ENCODE data around the gene PPP1R9B. TPM values are rescaled to one million over a fixed set of nuclear protein-coding genes. Genes with fewer than 3 reads are reported as not detected.
A peak's percentile ranks its signal among the peaks of the same experiment; 100 is the strongest.

Gene PPP1R9B
- total RNA-seq, 6 experiments from 2014 or later = 9.9 to 18.1 (median 12.0) TPM

DNA sequence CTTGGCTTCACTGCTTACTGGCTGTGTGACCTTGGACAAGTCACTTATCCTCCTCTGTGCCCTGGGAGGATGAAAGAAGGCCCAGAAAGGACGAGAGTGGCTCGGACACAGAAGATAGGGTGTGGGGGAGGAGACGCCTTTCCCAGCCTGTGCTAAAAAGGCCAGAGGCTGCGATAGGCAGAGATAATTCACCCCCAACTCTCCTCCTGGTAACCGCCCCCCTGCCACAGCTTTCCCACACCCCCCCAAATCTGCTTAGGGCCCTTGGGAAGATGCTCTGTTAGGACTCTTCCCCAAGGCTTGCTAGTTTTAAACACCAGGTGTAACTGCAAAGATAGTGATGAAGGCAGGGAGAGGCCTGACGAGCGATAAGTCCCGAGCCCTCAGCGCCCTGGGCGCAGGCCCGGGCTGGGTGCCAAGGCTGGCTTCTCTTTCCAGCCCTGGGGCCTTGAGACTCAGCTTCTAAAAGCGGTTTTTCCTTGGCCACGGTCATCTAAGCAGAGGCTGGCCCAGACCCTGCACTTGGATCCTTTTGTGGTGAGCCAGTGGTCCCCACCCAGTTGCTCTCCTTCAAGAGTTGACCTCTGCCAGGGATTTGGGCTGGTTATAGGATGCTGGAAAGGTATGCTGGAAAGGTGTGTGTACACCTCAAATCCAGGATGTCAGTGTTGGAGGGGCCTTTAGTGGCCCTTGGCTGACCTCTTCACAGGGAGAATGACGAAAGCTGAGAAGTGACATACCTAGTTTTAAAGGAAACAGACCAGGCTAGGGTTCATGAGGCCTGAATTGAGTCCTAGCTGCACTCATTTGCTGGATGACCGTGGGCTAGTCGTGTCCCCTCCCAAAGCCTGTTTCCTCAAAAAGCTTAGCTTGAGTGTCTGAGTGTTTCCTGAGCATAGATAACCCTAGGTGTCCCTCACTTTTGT is 3.4 kb upstream of the PPP1R9B start:
- DNase-seq (peak in 1 of 3 donors; percentile 62), ATAC-seq (peak in 3 of 4 donors; percentile 1 to 25 (median 2))
- intact Hi-C loops (cut with DNase I) = no loop called here
- Histone ChIP-seq H3K27me3 (no peaks in the 10 kb centered on the region), H3K9me3 (no peaks in the 10 kb centered on the region), H3K4me1 (peaks cover 0 to 11% (median 4%) of the 10 kb centered on the region in 4 donors), H3K27ac (peak overlapping the region in 1 of 3 donors; percentile 29), H3K36me3 (no peaks in the 10 kb centered on the region), H3K4me3 (no peak overlapping the region)
- TF ChIP-seq POLR2A (IDR thresholded peaks at IDR 0.05) (no peak), CTCF (IDR thresholded peaks at IDR 0.05) (no peak)
- WGBS (ENCODE audit: insufficient coverage, low coverage, low lambda C conversion rate, missing lambda C conversion rate) = 35% methylated on average over 9 of the region's 16 CpGs

DNA sequence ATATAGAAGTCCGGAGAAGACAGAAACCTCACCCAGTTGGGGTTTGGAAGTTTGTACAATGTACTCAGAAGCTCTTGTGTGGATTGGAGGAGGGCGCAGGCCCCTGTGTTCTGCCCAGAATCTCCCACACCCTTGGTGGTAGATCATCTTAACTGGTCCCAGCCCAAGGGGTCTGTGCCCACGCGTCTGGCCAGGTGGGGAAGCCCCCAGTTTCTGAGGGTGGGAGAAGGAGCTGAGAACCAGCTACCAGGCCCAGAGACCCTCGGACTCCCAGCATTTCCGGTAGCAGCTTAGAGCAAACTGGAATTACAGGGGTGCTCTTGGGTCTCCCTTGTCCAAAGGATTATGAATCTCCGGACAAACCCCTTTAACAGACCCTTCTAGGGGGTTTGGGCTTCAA is 2.3 kb upstream of the PPP1R9B start:
- Histone ChIP-seq H3K36me3 (no peaks in the 10 kb centered on the region), H3K9me3 (no peaks in the 10 kb centered on the region), H3K4me3 (no peak overlapping the region), H3K27me3 (no peaks in the 10 kb centered on the region), H3K27ac (peak overlapping the region in 2 of 3 donors; percentile 50 to 89), H3K4me1 (peaks cover 0 to 21% (median 4%) of the 10 kb centered on the region in 4 donors)
- 60% methylated on average over 1 of the region's 7 CpGs for WGBS (ENCODE audit: insufficient coverage, low coverage, low lambda C conversion rate, missing lambda C conversion rate)
- intact Hi-C loops (cut with DNase I) = no loop called here
- ATAC-seq (no peak), DNase-seq (peak in 1 of 3 donors; percentile 48)
- no peak for TF ChIP-seq CTCF (IDR thresholded peaks at IDR 0.05)

GRCh38 chr17:50151937-50152547 is 1.6 kb upstream of the PPP1R9B start:
- peaks cover 0 to 28% (median 8%) of the 10 kb centered on the region in 4 donors for H3K4me1 ChIP-seq

More at GRCh38 chr17:50151937-50152547, 1.6 kb upstream of the PPP1R9B start:
- TF ChIP-seq POLR2A (IDR thresholded peaks at IDR 0.05) (no peak), CTCF (IDR thresholded peaks at IDR 0.05) (no peak)
- WGBS (ENCODE audit: insufficient coverage, low coverage, low lambda C conversion rate, missing lambda C conversion rate) = 19% methylated on average over 11 of the region's 12 CpGs
- Histone ChIP-seq H3K4me3 (peak overlapping the region; percentile 72 to 82 (median 74)), H3K36me3 (no peaks in the 10 kb centered on the region), H3K27ac (peak overlapping the region; percentile 50 to 89 (median 87)), H3K27me3 (no peaks in the 10 kb centered on the region), H3K9me3 (no peaks in the 10 kb centered on the region)
- DNase-seq = peak; percentile 77 to 86 (median 84)
- peak; percentile 35 to 55 (median 50) for ATAC-seq
- intact Hi-C loops (cut with DNase I) = no loop called here
